B cell (primary cell): ENCODE data around the gene NRDE2. TPM values are rescaled to one million over a fixed set of nuclear protein-coding genes. Genes with fewer than 3 reads are reported as not detected.

Source experiments
- ATAC-seq: fragments of 200-7000 bp; cut with Tn5 transposase; one replicate; pipeline ENCODE4 v1.10.0; 2021; ENCODE audit warnings: low read depth, mild to moderate bottlenecking, moderate number of reproducible peaks, moderate library complexity
- CTCF ChIA-PET: fragments of 350-600 bp; sonication (Branson Sonifier 250); formaldehyde crosslinking; loops from one replicate; lab custom pipeline; 2021; ENCODE audit warnings: antibody characterized with exemption, inconsistent platforms; lab: Charles Lee
- POLR2A ChIA-PET: fragments of 350-600 bp; sonication (Branson Sonifier 250); formaldehyde crosslinking; loops from one replicate; lab custom pipeline; 2021; ENCODE audit warnings: antibody characterized with exemption; lab: Charles Lee
- DNase-seq: peaks from one replicate; pipeline ENCODE4 v3.0.0; 2013
- H2AFZ ChIP-seq: 2 replicates; pipeline ENCODE4 v1.6.1; 2012; ENCODE audit warnings: mild to moderate bottlenecking, low read depth, low read length; ENCODE audit not compliant: insufficient read depth, poor library complexity, severe bottlenecking
- H3K27ac ChIP-seq, 2 donors: 1 replicate in 1 of 2; 2 replicates in 1 of 2; pipeline ENCODE4 v1.5.1; 2012 to 2013; ENCODE audit warnings: low read length in 2 of 2, mild to moderate bottlenecking in 2 of 2, moderate library complexity in 1 of 2
- H3K27me3 ChIP-seq, 4 experiments: fragments of 200-600 bp in 1 of 4; sonication (generic) in 1 of 4; replicated peaks in 1 of 4; 1 replicate in 2 of 4; 2 replicates in 2 of 4; pipeline versions ENCODE4 v1.6.1 to v1.7.0; 2013 to 2016; ENCODE audit warnings: low read length in 3 of 4, mild to moderate bottlenecking in 2 of 4, mixed read lengths in 1 of 4, moderate library complexity in 1 of 4; ENCODE audit not compliant: insufficient read depth in 4 of 4, control insufficient read depth in 3 of 4; ENCODE audit errors: control extremely low read depth in 1 of 4
- H3K36me3 ChIP-seq, 2 experiments: replicated peaks in 1 of 2; 1 replicate in 1 of 2; 2 replicates in 1 of 2; pipeline versions ENCODE4 v1.6.1 to v1.7.1; 2013; ENCODE audit warnings: low read length in 1 of 2; ENCODE audit not compliant: insufficient read depth in 2 of 2, control insufficient read depth in 1 of 2; ENCODE audit errors: control extremely low read depth in 1 of 2, extremely low read depth in 1 of 2
- H3K4me1 ChIP-seq, 2 donors: fragments of 200-600 bp in 1 of 2; sonication (generic) in 1 of 2; 1 replicate in 1 of 2; 2 replicates in 1 of 2; pipeline versions ENCODE4 v1.5.1 to v1.6.1; 2013 to 2017; ENCODE audit warnings: low read length in 2 of 2; ENCODE audit not compliant: control insufficient read depth in 2 of 2, insufficient read depth in 2 of 2
- H3K4me2 ChIP-seq: replicated peaks from 2 replicates; pipeline ENCODE3; 2012; ENCODE audit warnings: mild to moderate bottlenecking, low read depth, low read length; ENCODE audit not compliant: poor library complexity, severe bottlenecking
- H3K4me3 ChIP-seq, 5 experiments: fragments of 200-600 bp in 1 of 5; sonication (generic) in 1 of 5; 1 replicate in 3 of 5; 2 replicates in 2 of 5; pipeline versions ENCODE4 v1.5.1 to v1.7.0; 2011 to 2016; ENCODE audit warnings: low read length in 4 of 5, mild to moderate bottlenecking in 4 of 5, low read depth in 2 of 5, control low read depth in 1 of 5, moderate library complexity in 1 of 5; ENCODE audit not compliant: insufficient read depth in 1 of 5; ENCODE audit errors: control extremely low read depth in 1 of 5, extremely low read depth in 1 of 5
- H3K79me2 ChIP-seq: fragments of 200-600 bp; sonication (generic); one replicate; pipeline ENCODE4 v1.6.0; 2016; ENCODE audit warnings: low read length; ENCODE audit not compliant: control insufficient read depth, insufficient read depth
- H3K9ac ChIP-seq: fragments of 200-600 bp; sonication (generic); 2 replicates; pipeline ENCODE4 v1.6.1; 2017; ENCODE audit warnings: mild to moderate bottlenecking, low read length, moderate library complexity
- H3K9me3 ChIP-seq, 3 donors: one replicate each; pipeline versions ENCODE4 v1.6.1 to v1.7.1; 2013; ENCODE audit warnings: low read length in 2 of 3; ENCODE audit not compliant: control insufficient read depth in 2 of 3, insufficient read depth in 1 of 3; ENCODE audit errors: control extremely low read depth in 1 of 3
- H4K20me1 ChIP-seq: 2 replicates; pipeline ENCODE4 v1.6.0; 2012; ENCODE audit warnings: mild to moderate bottlenecking, low read length; ENCODE audit not compliant: insufficient read depth, control insufficient read depth, poor library complexity, severe bottlenecking
- H3K27ac Mint-ChIP-seq: one replicate; pipeline ENCODE4 v1.8.0; 2021; ENCODE audit warnings: mixed read lengths
- H3K27me3 Mint-ChIP-seq: one replicate; pipeline ENCODE4 v1.8.0; 2021; ENCODE audit warnings: mixed read lengths
- H3K4me1 Mint-ChIP-seq: one replicate; pipeline ENCODE4 v1.8.0; 2021; ENCODE audit warnings: mixed read lengths
- H3K4me3 Mint-ChIP-seq: one replicate; pipeline ENCODE4 v1.8.0; 2021; ENCODE audit warnings: mixed read lengths
- H3K9me3 Mint-ChIP-seq: one replicate; pipeline ENCODE4 v1.8.0; 2022; ENCODE audit warnings: mixed read lengths; ENCODE audit not compliant: insufficient read depth
- CTCF ChIP-seq: fragments of 200-600 bp; IDR thresholded peaks from one replicate; pipeline ENCODE4 v1.8.0; 2022; ENCODE audit warnings: antibody characterized with exemption, mild to moderate bottlenecking
- EZH2 ChIP-seq: IDR thresholded peaks from 2 replicates; pipeline ENCODE4 v1.6.1; 2012; ENCODE audit warnings: borderline replicate concordance, low read depth, mild to moderate bottlenecking, moderate library complexity, low read length; ENCODE audit not compliant: insufficient read depth, poor library complexity, severe bottlenecking
- WGBS: methylation state at CpG from one replicate; pipeline ENCODE4 v1.1.5; 2013; ENCODE audit warnings: missing lambda C conversion rate; ENCODE audit not compliant: insufficient coverage; 5-methylcytosine and 5-hydroxymethylcytosine counted together
- intact Hi-C: fragments of 100-400 bp; cut with micrococcal nuclease; formaldehyde crosslinking; loops from one replicate; pipeline ENCODE4 v1.10.0; 2022
- polyA plus RNA-seq: library from polyadenylated mRNA; depleted of rRNA; stranded (reverse); fragments of >200 nt; gene quantifications from 2 replicates; pipeline ENCODE4 v1.2.3, GENCODE V29; 2012
- total RNA-seq, 2 donors: library from RNA; stranded (reverse); fragments of 120-200 nt in 1 of 2; gene quantifications; 1 replicate in 1 of 2; 2 replicates in 1 of 2; pipeline versions ENCODE4 v1.2.3 to v1.2.4, GENCODE V29; 2013 to 2022

The NRDE2 gene
- total and polyA plus RNA-seq, 2 donors (not counting 1 experiment from before 2014, with no cell fraction given): 5.3 to 35.8 TPM

GRCh38 chr14:90268420-90268819 lies 63.3 kb downstream of the NRDE2 start:
- no peaks in the 10 kb centered on the region for H3K27me3 Mint-ChIP-seq
- Histone ChIP-seq H3K4me2 (no peak overlapping the region), H3K4me3 (no peak overlapping the region), H3K36me3 (peaks cover 10 to 74% of the 10 kb centered on the region in 2 experiments), H3K27me3 (no peaks in the 10 kb centered on the region), H3K4me1 (no peaks in the 10 kb centered on the region), H3K9me3 (no peaks in the 10 kb centered on the region), H3K79me2 (no peaks in the 10 kb centered on the region), H3K27ac (no peak overlapping the region), H2AFZ (no peak overlapping the region), H4K20me1 (no peaks in the 10 kb centered on the region), H3K9ac (no peak overlapping the region)
- H3K9me3 Mint-ChIP-seq: no peaks in the 10 kb centered on the region
- 90% methylated on average over 4 of the region's 4 CpGs for WGBS
- ATAC-seq (no peak), DNase-seq (no peak)
- H3K4me3 Mint-ChIP-seq: no peak overlapping the region
- TF ChIP-seq CTCF (no peak), EZH2 (no peak)
- POLR2A ChIA-PET: no interaction called here
- no peaks in the 10 kb centered on the region for H3K4me1 Mint-ChIP-seq
- intact Hi-C loops: no loop called here
- no peak overlapping the region for H3K27ac Mint-ChIP-seq
- CTCF ChIA-PET: interaction anchor here (1.2 kb wide), 1 partner anchor 131 kb away, joined by 4 read pairs; no protein-coding TSS in a partner anchor

- POLR2A ChIA-PET: no interaction called here
- DNase-seq (no peak), ATAC-seq (no peak)
- Histone ChIP-seq H3K4me1 (no peaks in the 10 kb centered on the region), H3K79me2 (no peaks in the 10 kb centered on the region), H3K27ac (no peak overlapping the region), H4K20me1 (no peaks in the 10 kb centered on the region), H3K36me3 (peaks cover 11 to 79% of the 10 kb centered on the region in 2 experiments), H3K9ac (no peak overlapping the region), H3K27me3 (no peaks in the 10 kb centered on the region), H3K4me3 (no peak overlapping the region), H3K4me2 (no peak overlapping the region), H2AFZ (no peak overlapping the region), H3K9me3 (no peaks in the 10 kb centered on the region)
- CTCF ChIA-PET: interaction anchor here (1.4 to 1.9 kb wide), 2 partner anchors 10 to 31 kb away, joined by 3 to 5 read pairs; partner anchors contain the start of gene PSMC1
- TF ChIP-seq CTCF: no peak
- no peak for TF ChIP-seq EZH2
- H3K9me3 Mint-ChIP-seq: no peaks in the 10 kb centered on the region
- H3K27ac Mint-ChIP-seq: peak overlapping the region; percentile 16
- intact Hi-C loops: no loop called here
- WGBS: 99% methylated on average over 8 of the region's 9 CpGs
- H3K4me3 Mint-ChIP-seq: no peak overlapping the region
- H3K4me1 Mint-ChIP-seq: no peaks in the 10 kb centered on the region
- H3K27me3 Mint-ChIP-seq: no peaks in the 10 kb centered on the region
Observed at GRCh38 chr14:90266441-90267154, 65.1 kb downstream of the NRDE2 start.
